GM12878 (cell line): ENCODE data around the gene BATF. TPM values are rescaled to one million over a fixed set of nuclear protein-coding genes. Genes with fewer than 3 reads are reported as not detected.

ENCODE experiments used
- ATAC-seq: fragments of 200-7000 bp; cut with Tn5 transposase; 3 replicates; pipeline ENCODE4 v1.9.1; 2020; ENCODE audit warnings: mild to moderate bottlenecking, moderate library complexity
- BruUV-seq: library from RNA; stranded (reverse); fragments of 400-500 nt; replicated peaks from 2 replicates; lab custom pipeline; 2021; lab: Mats Ljungman, UMichigan
- CTCF ChIA-PET: fragments of 300-600 bp; sonication (Branson Sonifier 250); formaldehyde crosslinking; extraction: SDS; loops from one replicate; lab custom pipeline; 2021; ENCODE audit warnings: inconsistent platforms; lab: Yijun Ruan, JAX
- POLR2A ChIA-PET: fragments of 350-600 bp; formaldehyde crosslinking; extraction: SDS; loops from one replicate; lab custom pipeline; 2021; ENCODE audit warnings: inconsistent platforms; lab: Charles Lee
- RAD21 ChIA-PET: fragments of 300-600 bp; sonication (Branson Sonifier 250); formaldehyde crosslinking; loops from one replicate; lab custom pipeline; 2023; ENCODE audit warnings: antibody characterized with exemption; ENCODE audit not compliant: unreplicated experiment; lab: Charles Lee
- SMC1A ChIA-PET: fragments of 300-600 bp; sonication (Branson Sonifier 250); formaldehyde crosslinking; loops from one replicate; lab custom pipeline; 2023; ENCODE audit not compliant: unreplicated experiment, uncharacterized antibody; lab: Charles Lee
- DNase-seq: peaks from one replicate; pipeline ENCODE4 v3.0.0-alpha.2; 2011; ENCODE audit warnings: low read depth, low spot score
- FAIRE-seq: peaks from 3 replicates; lab custom pipeline; 2011; peaks lifted over from hg19 to GRCh38; lab: Jason Lieb, UNC
- H2AFZ ChIP-seq: 2 replicates; pipeline ENCODE4 v1.6.0; 2011; ENCODE audit warnings: low read depth, low read length, control low read depth; ENCODE audit not compliant: control insufficient read depth
- H3K27ac ChIP-seq: 2 replicates; pipeline ENCODE4 v1.5.1; 2011; ENCODE audit warnings: control low read depth; ENCODE audit not compliant: control insufficient read depth, insufficient read depth
- H3K27me3 ChIP-seq, 2 experiments: replicated peaks in 1 of 2; 2 replicates each; pipeline versions ENCODE4 v1.6.0 to v1.6.1; 2011; ENCODE audit warnings: low read length in 1 of 2; ENCODE audit not compliant: control insufficient read depth in 2 of 2, insufficient read depth in 2 of 2
- H3K36me3 ChIP-seq, 2 experiments: 2 replicates each; pipeline ENCODE4 v1.5.1; 2011; ENCODE audit warnings: low read length in 1 of 2; ENCODE audit not compliant: control insufficient read depth in 2 of 2, insufficient read depth in 2 of 2
- H3K4me1 ChIP-seq: 2 replicates; pipeline ENCODE4 v1.6.1; 2011; ENCODE audit warnings: mild to moderate bottlenecking, low read length, moderate library complexity, mixed read lengths; ENCODE audit not compliant: control insufficient read depth, insufficient read depth
- H3K4me2 ChIP-seq: 2 replicates; pipeline ENCODE4 v1.6.0; 2011; ENCODE audit warnings: control low read depth; ENCODE audit not compliant: control insufficient read depth, insufficient read depth
- H3K4me3 ChIP-seq: fragments of 200-600 bp; sonication (generic); 2 replicates; pipeline ENCODE4 v1.5.1; 2016
- H3K79me2 ChIP-seq: 2 replicates; pipeline ENCODE4 v1.6.0; 2011; ENCODE audit warnings: low read length; ENCODE audit not compliant: control insufficient read depth, insufficient read depth
- H3K9ac ChIP-seq: 2 replicates; pipeline ENCODE4 v1.8.0; 2011; ENCODE audit warnings: low read length, control low read depth, mixed read lengths; ENCODE audit not compliant: control insufficient read depth, insufficient read depth
- H3K9me3 ChIP-seq: replicated peaks from 3 replicates; pipeline ENCODE4 v1.5.1; 2011; ENCODE audit warnings: mild to moderate bottlenecking, low read length; ENCODE audit not compliant: control insufficient read depth, insufficient read depth
- H4K20me1 ChIP-seq: 2 replicates; pipeline ENCODE4 v1.6.0; 2011; ENCODE audit not compliant: control insufficient read depth, insufficient read depth
- BACH1 ChIP-seq: fragments of 450-650 bp; IDR thresholded peaks from 2 replicates; pipeline ENCODE4 v1.6.1; 2017; ENCODE audit warnings: mild to moderate bottlenecking, borderline replicate concordance
- CHD2 ChIP-seq: IDR thresholded peaks from 2 replicates; pipeline ENCODE4 v1.6.1; 2011; ENCODE audit warnings: low read depth, low read length, improper control_type of control experiment, borderline replicate concordance
- ESRRA ChIP-seq: IDR thresholded peaks from 2 replicates; pipeline ENCODE4 v1.6.1; 2012; ENCODE audit warnings: mild to moderate bottlenecking, low read length, improper control_type of control experiment
- FOXM1 ChIP-seq: IDR thresholded peaks from 2 replicates; pipeline ENCODE4 v1.6.1; 2012; ENCODE audit warnings: low read depth, mild to moderate bottlenecking, inconsistent platforms, low read length, moderate library complexity
- HDGF ChIP-seq: fragments of 450-650 bp; IDR thresholded peaks from 2 replicates; pipeline ENCODE4 v1.6.1; 2016; ENCODE audit warnings: antibody characterized with exemption
- POLR2AphosphoS5 ChIP-seq: IDR thresholded peaks from 2 replicates; pipeline ENCODE4 v1.6.1; 2011; ENCODE audit warnings: mild to moderate bottlenecking, low read length, inconsistent platforms
- SIN3A ChIP-seq: IDR thresholded peaks from 2 replicates; pipeline ENCODE4 v1.6.1; 2012; ENCODE audit warnings: low read depth, low read length, improper control_type of control experiment
- YY1 ChIP-seq: IDR thresholded peaks from 2 replicates; pipeline ENCODE4 v1.6.1; 2011; ENCODE audit warnings: low read depth, mild to moderate bottlenecking, low read length
- ZNF24 ChIP-seq: fragments of 450-650 bp; IDR thresholded peaks from 2 replicates; pipeline ENCODE4 v1.6.1; 2017; ENCODE audit warnings: antibody characterized with exemption, mild to moderate bottlenecking
- WGBS: methylation state at CpG from one replicate; pipeline ENCODE4 v1.1.6; 2016; ENCODE audit warnings: low lambda C conversion rate; ENCODE audit not compliant: insufficient replicate concordance, insufficient coverage; ENCODE audit errors: missing lambda C conversion rate; 5-methylcytosine and 5-hydroxymethylcytosine counted together
- in situ Hi-C: fragments of 300-500 bp; cut with MboI; formaldehyde crosslinking; loops from 9 replicates; pipeline ENCODE4 v1.14.3; 2018; ENCODE audit warnings: mixed read lengths
- intact Hi-C: fragments of 100-400 bp; cut with micrococcal nuclease; formaldehyde crosslinking; loops from one replicate; pipeline ENCODE4 v1.14.2; 2022; ENCODE audit not compliant: unreplicated experiment
- polyA plus RNA-seq, 11 experiments: library from polyadenylated mRNA; depleted of rRNA in 4 of 11; unstranded in 6 of 11; stranded (reverse) in 5 of 11; fragments of >200 nt; fragmentation: Nextera tagmentation in 4 of 11; fragmentation: Illumina TruSeq in 1 of 11; extraction: Ambion mirVana in 4 of 11; extraction: Trizol in 1 of 11; gene quantifications; 1 replicate in 1 of 11; 2 replicates in 10 of 11; pipeline versions ENCODE4 v1.2.1 to v1.2.3, GENCODE V29; 2011 to 2016; ENCODE audit warnings: inconsistent platforms in 2 of 11, missing spikeins in 2 of 11, low read depth in 1 of 11
- total RNA-seq, 4 experiments: library from RNA; depleted of rRNA in 3 of 4; stranded (reverse); fragments of >200 nt in 3 of 4; fragmentation: Illumina TruSeq in 1 of 4; extraction: Trizol in 1 of 4; gene quantifications; 2 replicates each; pipeline versions ENCODE4 v1.2.1 to v1.2.3, GENCODE V29; 2013 to 2021
- TF ChIP-seq, protein P1 (sequence below): fragments of 450-650 bp; IDR thresholded peaks from 2 replicates; pipeline ENCODE4 v1.6.1; 2017; ENCODE audit warnings: mild to moderate bottlenecking, moderate library complexity
- TF ChIP-seq, protein P2 (sequence below): fragments of 450-650 bp; formaldehyde crosslinking; IDR thresholded peaks from 2 replicates; pipeline ENCODE4 v1.4.0; 2022; ENCODE audit warnings: mild to moderate bottlenecking, moderate library complexity

Gene BATF
- total and polyA plus RNA-seq, 10 of the 15 experiments (the other 5 are each of a cell fraction or from before 2014, with no cell fraction given), result 10.0 to 154 (median 103) TPM

DNA sequence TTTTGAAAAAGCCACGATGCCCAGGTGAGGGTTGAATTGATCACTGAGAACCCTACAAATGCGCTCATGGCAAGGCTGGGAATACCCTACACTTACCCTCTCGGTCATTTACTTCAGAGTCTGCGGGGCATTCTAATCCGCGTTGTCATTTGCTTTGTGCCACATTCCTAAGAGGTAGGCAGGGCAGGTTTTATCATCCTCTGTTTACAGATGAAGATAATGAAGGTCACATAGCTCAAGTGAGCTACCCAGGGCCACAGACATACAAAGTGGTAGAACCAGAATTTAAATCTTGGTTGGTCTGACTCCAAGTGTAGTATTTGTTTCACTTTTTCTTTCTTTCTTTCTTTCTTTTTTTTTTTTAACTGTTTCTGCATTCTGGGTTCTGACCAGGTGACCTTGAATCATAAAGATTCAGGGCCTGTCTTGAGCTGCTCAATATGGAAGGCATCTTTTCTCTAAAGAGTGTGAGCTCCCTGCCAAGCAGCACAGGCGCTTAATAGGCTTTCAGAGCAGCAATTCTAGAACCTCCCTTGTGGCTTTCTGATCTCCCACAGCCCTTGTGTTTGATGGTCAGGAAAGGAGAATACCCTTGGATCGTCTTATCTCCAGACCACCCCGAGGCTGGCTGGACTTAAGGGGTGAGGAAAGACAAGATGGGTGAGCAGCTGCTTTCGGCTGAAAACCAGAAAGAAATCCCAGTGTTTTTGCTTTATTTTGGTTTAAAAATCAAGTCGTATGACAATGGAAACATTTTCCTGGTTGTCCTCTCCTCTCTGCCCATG, 662 bp upstream of the BATF start:
- H3K4me2 ChIP-seq, result peak overlapping the region; percentile 76
- H3K4me3 ChIP-seq, result peak overlapping the region; percentile 95
- H2AFZ ChIP-seq, result peak overlapping the region; percentile 15
- peak; percentile 23 for ATAC-seq
- peak overlapping the region; percentile 90 for H3K9ac ChIP-seq
- ChIA-PET POLR2A (interaction anchor here (0.8 to 19.7 kb wide), 16 partner anchors 9 to 139 kb away, joined by 3 to 385 read pairs (median 4); partner anchors contain the start of genes ERG28, FLVCR2 and TTLL5), SMC1A (interaction anchor here (0.6 to 19.9 kb wide), 14 partner anchors 8 to 364 kb away, joined by 3 to 619 read pairs (median 28); partner anchors contain the start of genes ERG28, FLVCR2 and TTLL5), CTCF (interaction anchor here (0.8 to 21.2 kb wide), 9 partner anchors 10 to 218 kb away, joined by 3 to 520 read pairs (median 10); partner anchors contain the start of gene FLVCR2)
- BruUV-seq, result TSS peak; percentile 94
- 5% methylated on average over 11 of the region's 11 CpGs for WGBS
- no peaks in the 10 kb centered on the region for H4K20me1 ChIP-seq
- DNase-seq, result no peak
- no peaks in the 10 kb centered on the region; the same call in 2 of the 3 replicates for H3K9me3 ChIP-seq
- peaks cover 87% of the 10 kb centered on the region for H3K79me2 ChIP-seq
- TF ChIP-seq POLR2AphosphoS5 (no peak), ESRRA (0 out of 2 replicates have a peak, but pooled peaks have one; percentile 18), SIN3A (0 out of 2 replicates have a peak, but pooled peaks have one; percentile 22), BACH1 (0 out of 2 replicates have a peak, but pooled peaks have one; percentile 11), FOXM1 (0 out of 2 replicates have a peak, but pooled peaks have one; percentile 53), CHD2 (peak; percentile 20; the same call in 1 of the 2 replicates), HDGF (peak; percentile 58; the same call in 1 of the 2 replicates), YY1 (no peak), ZNF24 (no peak)
- TF ChIP-seq, protein P1, sequence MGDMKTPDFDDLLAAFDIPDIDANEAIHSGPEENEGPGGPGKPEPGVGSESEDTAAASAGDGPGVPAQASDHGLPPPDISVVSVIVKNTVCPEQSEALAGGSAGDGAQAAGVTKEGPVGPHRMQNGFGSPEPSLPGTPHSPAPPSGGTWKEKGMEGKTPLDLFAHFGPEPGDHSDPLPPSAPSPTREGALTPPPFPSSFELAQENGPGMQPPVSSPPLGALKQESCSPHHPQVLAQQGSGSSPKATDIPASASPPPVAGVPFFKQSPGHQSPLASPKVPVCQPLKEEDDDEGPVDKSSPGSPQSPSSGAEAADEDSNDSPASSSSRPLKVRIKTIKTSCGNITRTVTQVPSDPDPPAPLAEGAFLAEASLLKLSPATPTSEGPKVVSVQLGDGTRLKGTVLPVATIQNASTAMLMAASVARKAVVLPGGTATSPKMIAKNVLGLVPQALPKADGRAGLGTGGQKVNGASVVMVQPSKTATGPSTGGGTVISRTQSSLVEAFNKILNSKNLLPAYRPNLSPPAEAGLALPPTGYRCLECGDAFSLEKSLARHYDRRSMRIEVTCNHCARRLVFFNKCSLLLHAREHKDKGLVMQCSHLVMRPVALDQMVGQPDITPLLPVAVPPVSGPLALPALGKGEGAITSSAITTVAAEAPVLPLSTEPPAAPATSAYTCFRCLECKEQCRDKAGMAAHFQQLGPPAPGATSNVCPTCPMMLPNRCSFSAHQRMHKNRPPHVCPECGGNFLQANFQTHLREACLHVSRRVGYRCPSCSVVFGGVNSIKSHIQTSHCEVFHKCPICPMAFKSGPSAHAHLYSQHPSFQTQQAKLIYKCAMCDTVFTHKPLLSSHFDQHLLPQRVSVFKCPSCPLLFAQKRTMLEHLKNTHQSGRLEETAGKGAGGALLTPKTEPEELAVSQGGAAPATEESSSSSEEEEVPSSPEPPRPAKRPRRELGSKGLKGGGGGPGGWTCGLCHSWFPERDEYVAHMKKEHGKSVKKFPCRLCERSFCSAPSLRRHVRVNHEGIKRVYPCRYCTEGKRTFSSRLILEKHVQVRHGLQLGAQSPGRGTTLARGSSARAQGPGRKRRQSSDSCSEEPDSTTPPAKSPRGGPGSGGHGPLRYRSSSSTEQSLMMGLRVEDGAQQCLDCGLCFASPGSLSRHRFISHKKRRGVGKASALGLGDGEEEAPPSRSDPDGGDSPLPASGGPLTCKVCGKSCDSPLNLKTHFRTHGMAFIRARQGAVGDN, result peak; percentile 27; the same call in 1 of the 2 replicates
- TF ChIP-seq, protein P2, sequence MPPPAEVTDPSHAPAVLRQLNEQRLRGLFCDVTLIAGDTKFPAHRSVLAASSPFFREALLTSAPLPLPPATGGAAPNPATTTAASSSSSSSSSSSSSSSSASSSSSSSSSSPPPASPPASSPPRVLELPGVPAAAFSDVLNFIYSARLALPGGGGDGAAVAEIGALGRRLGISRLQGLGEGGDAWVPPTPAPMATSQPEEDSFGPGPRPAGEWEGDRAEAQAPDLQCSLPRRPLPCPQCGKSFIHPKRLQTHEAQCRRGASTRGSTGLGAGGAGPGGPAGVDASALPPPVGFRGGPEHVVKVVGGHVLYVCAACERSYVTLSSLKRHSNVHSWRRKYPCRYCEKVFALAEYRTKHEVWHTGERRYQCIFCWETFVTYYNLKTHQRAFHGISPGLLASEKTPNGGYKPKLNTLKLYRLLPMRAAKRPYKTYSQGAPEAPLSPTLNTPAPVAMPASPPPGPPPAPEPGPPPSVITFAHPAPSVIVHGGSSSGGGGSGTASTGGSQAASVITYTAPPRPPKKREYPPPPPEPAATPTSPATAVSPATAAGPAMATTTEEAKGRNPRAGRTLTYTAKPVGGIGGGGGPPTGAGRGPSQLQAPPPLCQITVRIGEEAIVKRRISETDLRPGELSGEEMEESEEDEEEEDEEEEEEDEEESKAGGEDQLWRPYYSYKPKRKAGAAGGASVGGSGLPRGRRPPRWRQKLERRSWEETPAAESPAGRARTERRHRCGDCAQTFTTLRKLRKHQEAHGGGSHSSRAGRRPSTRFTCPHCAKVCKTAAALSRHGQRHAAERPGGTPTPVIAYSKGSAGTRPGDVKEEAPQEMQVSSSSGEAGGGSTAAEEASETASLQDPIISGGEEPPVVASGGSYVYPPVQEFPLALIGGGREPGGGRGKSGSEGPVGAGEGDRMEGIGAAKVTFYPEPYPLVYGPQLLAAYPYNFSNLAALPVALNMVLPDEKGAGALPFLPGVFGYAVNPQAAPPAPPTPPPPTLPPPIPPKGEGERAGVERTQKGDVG (CRISPR knock-in tag), result 0 out of 2 replicates have a peak, but pooled peaks have one; percentile 31
- TF ChIP-seq, all 136 proteins: peak for 8
- Histone ChIP-seq H3K27me3 (no peaks in the 10 kb centered on the region), H3K4me1 (peaks cover 37% of the 10 kb centered on the region), H3K36me3 (peaks cover 1 to 3% of the 10 kb centered on the region in 2 experiments; a peak in 1 of 4 replicates), H3K27ac (peak overlapping the region; percentile 93)
- intact Hi-C loops (loop anchor here (2.0 to 5.0 kb wide), 3 partner anchors 17 to 139 kb away; partner anchors contain the start of genes ERG28 and TTLL5), in situ Hi-C loops (no loop called here)
- RAD21 ChIA-PET, result interaction anchor here (0.6 to 21.5 kb wide), 20 partner anchors 13 to 218 kb away, joined by 3 to 645 read pairs (median 4); partner anchors contain the start of genes ERG28, JDP2 and TTLL5
- no peak for FAIRE-seq
